ENCODE measurements around the gene TUBA3E.
"Not testable (repeated sequence)": the region's sequence is repeated elsewhere in the genome, so short reads cannot be mapped to it uniquely, and the experiment has no call there.

Gene TUBA3E

DNA sequence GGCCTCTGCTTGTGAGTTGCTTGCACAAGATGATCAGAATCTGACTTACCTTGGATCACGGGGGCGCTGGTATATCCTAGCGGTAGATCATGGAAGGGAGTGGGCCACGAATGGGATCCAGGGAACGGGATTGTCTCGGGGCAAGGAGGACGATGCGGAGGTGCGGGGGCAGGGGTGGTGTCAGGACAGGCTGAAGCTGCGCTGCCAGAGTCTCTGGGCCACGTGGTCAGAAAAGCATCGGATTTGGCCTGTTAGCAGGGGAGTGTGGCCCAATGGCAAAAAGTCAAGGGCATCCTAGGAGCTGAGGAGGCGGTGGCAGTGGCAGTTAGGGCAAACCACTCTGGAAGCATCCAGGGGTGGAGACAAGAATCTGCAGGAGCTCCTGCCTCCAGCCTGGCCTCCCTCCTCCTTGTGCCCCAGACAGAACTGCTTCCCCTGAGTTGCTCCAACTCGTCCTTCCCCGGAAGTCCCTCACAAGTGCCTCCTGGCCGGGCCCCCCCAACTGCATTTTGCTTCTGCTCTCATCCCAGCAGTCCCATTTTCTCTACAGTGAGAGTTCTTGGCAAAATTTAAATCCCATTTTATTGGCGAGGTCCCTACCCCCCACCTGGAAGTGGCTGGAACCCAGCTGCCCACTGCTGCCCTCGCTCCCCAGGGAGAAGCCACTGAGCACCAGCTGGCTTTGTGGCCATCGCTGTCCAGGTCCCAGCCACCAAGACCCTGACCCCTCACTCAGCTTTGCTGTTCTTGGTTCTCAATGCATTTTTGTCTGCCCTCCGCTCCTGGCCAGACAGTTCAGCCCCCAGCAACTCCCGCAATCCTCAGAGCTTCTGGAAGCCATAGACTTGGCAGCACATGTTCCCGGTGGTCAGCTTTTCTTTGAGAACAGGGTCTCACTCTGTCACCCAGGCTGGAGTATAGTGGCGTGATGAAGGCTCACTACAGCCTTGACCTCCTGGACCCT lies 47.8 kb downstream of the TUBA3E start:
- TF ChIP-seq ZNF521 (tag by site-specific recombination; IDR thresholded peaks at IDR 0.05) = no peak
- no peak for TF ChIP-seq ZNF629 (tag by site-specific recombination; IDR thresholded peaks at IDR 0.05)
- TF ChIP-seq, protein P1, sequence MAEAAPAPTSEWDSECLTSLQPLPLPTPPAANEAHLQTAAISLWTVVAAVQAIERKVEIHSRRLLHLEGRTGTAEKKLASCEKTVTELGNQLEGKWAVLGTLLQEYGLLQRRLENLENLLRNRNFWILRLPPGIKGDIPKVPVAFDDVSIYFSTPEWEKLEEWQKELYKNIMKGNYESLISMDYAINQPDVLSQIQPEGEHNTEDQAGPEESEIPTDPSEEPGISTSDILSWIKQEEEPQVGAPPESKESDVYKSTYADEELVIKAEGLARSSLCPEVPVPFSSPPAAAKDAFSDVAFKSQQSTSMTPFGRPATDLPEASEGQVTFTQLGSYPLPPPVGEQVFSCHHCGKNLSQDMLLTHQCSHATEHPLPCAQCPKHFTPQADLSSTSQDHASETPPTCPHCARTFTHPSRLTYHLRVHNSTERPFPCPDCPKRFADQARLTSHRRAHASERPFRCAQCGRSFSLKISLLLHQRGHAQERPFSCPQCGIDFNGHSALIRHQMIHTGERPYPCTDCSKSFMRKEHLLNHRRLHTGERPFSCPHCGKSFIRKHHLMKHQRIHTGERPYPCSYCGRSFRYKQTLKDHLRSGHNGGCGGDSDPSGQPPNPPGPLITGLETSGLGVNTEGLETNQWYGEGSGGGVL (tag by site-specific recombination; IDR thresholded peaks at IDR 0.05) = no peak
- TF ChIP-seq YY2 (tag by site-specific recombination; IDR thresholded peaks at IDR 0.05) = no peak
- TF ChIP-seq KLF10 (tag by site-specific recombination; IDR thresholded peaks at IDR 0.05) = no peak
- TF ChIP-seq ZNF426 (tag by site-specific recombination; IDR thresholded peaks at IDR 0.05) = no peak
- no peak for TF ChIP-seq KLF16 (tag by site-specific recombination; IDR thresholded peaks at IDR 0.05)
- TF ChIP-seq, protein P2, sequence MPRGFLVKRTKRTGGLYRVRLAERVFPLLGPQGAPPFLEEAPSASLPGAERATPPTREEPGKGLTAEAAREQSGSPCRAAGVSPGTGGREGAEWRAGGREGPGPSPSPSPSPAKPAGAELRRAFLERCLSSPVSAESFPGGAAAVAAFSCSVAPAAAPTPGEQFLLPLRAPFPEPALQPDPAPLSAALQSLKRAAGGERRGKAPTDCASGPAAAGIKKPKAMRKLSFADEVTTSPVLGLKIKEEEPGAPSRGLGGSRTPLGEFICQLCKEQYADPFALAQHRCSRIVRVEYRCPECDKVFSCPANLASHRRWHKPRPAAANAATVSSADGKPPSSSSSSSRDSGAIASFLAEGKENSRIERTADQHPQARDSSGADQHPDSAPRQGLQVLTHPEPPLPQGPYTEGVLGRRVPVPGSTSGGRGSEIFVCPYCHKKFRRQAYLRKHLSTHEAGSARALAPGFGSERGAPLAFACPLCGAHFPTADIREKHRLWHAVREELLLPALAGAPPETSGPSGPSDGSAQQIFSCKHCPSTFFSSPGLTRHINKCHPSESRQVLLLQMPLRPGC (tag by site-specific recombination; IDR thresholded peaks at IDR 0.05) = no peak
- no peak for TF ChIP-seq ZNF776 (tag by site-specific recombination; IDR thresholded peaks at IDR 0.05; ENCODE audit: borderline replicate concordance)
- no peaks in the 10 kb centered on the region for H3K9me3 ChIP-seq (ENCODE audit: control insufficient read depth, insufficient read depth, low read depth, low read length)
- H3K36me3 ChIP-seq (ENCODE audit: control insufficient read depth in 2 of 2, insufficient read depth in 1 of 2, low read length in 2 of 2) = peaks cover 0 to 42% of the 10 kb centered on the region in 2 experiments; a peak in 1 of 3 replicates
- ChIA-PET CTCF (no interaction called here), POLR2A (no interaction called here)
- H3K27ac ChIP-seq (ENCODE audit: extremely low read depth, low read depth, low read length) = no peak overlapping the region
- H3K4me1 ChIP-seq (ENCODE audit: control insufficient read depth, insufficient read depth, low read length) = no peaks in the 10 kb centered on the region
- no peak overlapping the region for H3K4me3 ChIP-seq (ENCODE audit: low read depth, low read length)

DNA sequence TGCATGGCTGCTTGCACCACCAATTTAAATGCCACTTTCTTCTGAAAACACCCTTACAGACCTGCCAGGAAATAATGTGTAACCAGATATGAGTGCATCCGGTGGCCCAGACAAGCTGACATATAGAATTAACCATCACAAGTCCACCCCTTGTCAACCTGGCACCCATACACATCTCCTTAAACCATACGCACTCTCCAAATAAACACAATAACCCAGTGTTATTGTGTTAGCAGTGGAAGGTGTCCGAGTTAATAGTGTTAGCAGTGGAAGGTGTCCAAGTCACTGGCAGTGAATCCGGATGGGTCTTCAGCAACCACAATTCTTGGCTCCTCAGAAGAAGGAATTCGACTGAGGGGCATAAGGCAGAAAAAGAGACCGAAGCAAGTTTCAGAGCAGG lies 49.7 kb downstream of the TUBA3E start:
- POLR2A ChIA-PET; CTCF ChIA-PET; H3K9me3 ChIP-seq (ENCODE audit: control insufficient read depth, insufficient read depth, low read depth, low read length); H3K4me3 ChIP-seq (ENCODE audit: low read depth, low read length); H3K4me1 ChIP-seq (ENCODE audit: control insufficient read depth, insufficient read depth, low read length); H3K27ac ChIP-seq (ENCODE audit: extremely low read depth, low read depth, low read length): not testable (repeated sequence)
- peak; percentile 87 for TF ChIP-seq ZNF10 (tag by site-specific recombination; IDR thresholded peaks at IDR 0.05)
- H3K36me3 ChIP-seq (ENCODE audit: control insufficient read depth in 2 of 2, insufficient read depth in 1 of 2, low read length in 2 of 2) = peaks cover 0 to 23% of the 10 kb centered on the region in 2 experiments; a peak in 1 of 3 replicates

DNA sequence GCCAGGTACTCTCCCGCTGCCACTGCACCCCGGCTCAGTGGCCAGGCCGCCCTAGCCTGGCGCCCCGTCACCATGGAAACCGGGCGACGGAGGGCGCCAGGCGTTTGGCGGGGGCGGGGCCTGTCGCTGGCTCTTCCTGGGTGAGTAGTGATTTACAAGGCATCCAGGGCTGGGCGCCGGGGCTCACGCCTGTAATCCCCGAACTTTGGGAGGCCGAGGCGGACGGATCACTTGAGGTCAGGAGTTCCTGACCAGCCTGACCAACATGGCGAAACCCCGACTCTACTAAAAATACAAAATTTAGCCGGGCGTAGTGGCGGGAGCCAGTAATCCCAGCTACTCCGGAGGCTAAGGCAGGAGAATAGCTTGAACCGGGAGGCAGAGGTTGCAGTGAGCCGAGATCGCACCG lies 53.2 kb downstream of the TUBA3E start, which contains the start of gene CCDC74B:
CCDC74B (minus strand) TSS at position 107 of the 409 bp plus-strand sequence. CDS start 116 bp downstream, outside the sequence.
- peak; percentile 18; the same call in 1 of the 2 replicates for TF ChIP-seq IKZF3 (tag by site-specific recombination; IDR thresholded peaks at IDR 0.05)
- TF ChIP-seq KLF9 (tag by site-specific recombination; IDR thresholded peaks at IDR 0.05; ENCODE audit: low read depth) = peak; percentile 23; the same call in 1 of the 2 replicates
- peak; percentile 94 for TF ChIP-seq ZBTB8A (tag by site-specific recombination; IDR thresholded peaks at IDR 0.05)
- TF ChIP-seq ZNF335 (tag by site-specific recombination; conservative IDR thresholded peaks at IDR 0.05) = peak; percentile 86
- TF ChIP-seq SP2 (tag by site-specific recombination; IDR thresholded peaks at IDR 0.05) = peak; percentile 31; the same call in 1 of the 2 replicates
- 0 out of 2 replicates have a peak, but pooled peaks have one; percentile 70 for TF ChIP-seq HOXC10 (CRISPR knock-in tag; IDR thresholded peaks at IDR 0.05)
- peak; percentile 89; the same call in 1 of the 2 replicates for TF ChIP-seq ZNF394 (tag by site-specific recombination; IDR thresholded peaks at IDR 0.05; ENCODE audit: borderline replicate concordance)
- TF ChIP-seq ZNF423 (tag by site-specific recombination; IDR thresholded peaks at IDR 0.05) = 0 out of 2 replicates have a peak, but pooled peaks have one; percentile 30
- 0 out of 2 replicates have a peak, but pooled peaks have one; percentile 18 for TF ChIP-seq GLIS1 (tag by site-specific recombination; IDR thresholded peaks at IDR 0.05)
- TF ChIP-seq ZNF341 (tag by site-specific recombination; IDR thresholded peaks at IDR 0.05; ENCODE audit: low read depth) = peak; percentile 82

DNA sequence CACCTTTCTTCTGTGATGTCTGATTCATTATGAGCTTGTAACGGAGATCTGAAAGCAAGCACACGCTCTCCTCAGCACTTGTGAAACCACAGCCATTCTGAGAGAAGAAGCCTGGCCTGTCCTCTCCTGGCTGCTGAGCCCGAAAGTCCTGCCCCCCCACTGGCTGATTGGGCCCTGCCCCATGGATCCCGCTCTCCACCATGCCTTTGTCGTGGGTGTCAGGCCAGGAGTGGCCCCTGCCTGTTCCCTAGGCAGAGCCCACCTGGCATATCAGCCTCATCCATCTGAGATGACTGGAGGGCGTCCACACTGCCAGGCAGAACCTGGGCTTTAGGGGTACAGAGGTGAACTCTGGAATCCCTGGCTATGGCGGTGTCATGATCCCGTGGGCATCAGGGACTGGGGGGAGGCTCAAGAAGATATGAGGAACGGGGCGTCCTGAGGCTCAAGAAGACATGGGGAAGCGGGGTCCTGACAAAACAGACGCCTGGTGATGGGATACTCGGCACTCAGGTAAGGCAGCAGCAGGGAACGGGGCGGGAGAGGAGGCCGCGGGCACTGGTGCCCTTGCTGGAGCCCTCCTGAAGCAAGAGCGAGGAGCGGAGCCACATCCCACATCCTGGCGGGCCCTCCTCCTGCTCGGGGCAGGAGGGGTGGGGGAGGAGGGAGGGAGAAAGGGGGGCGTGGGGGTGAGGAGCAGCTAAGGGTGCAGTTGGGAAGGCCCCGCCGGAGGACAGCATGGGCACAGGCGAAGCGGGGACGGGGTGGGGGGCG lies 54.8 kb downstream of the TUBA3E start:
- H3K36me3 ChIP-seq (ENCODE audit: control insufficient read depth in 2 of 2, insufficient read depth in 1 of 2, low read length in 2 of 2); CTCF ChIA-PET; H3K4me3 ChIP-seq (ENCODE audit: low read depth, low read length); H3K9me3 ChIP-seq (ENCODE audit: control insufficient read depth, insufficient read depth, low read depth, low read length); H3K4me1 ChIP-seq (ENCODE audit: control insufficient read depth, insufficient read depth, low read length); POLR2A ChIA-PET; H3K27ac ChIP-seq (ENCODE audit: extremely low read depth, low read depth, low read length): not testable (repeated sequence)

More for the DNA sequence above, 53.2 kb downstream of the TUBA3E start, which contains the start of gene CCDC74B:
- peak within 1 kb of the TSS; percentile 35 for H3K4me3 ChIP-seq (ENCODE audit: low read depth, low read length)
- H3K27ac ChIP-seq (ENCODE audit: extremely low read depth, low read depth, low read length); H3K9me3 ChIP-seq (ENCODE audit: control insufficient read depth, insufficient read depth, low read depth, low read length); CTCF ChIA-PET; H3K4me1 ChIP-seq (ENCODE audit: control insufficient read depth, insufficient read depth, low read length); POLR2A ChIA-PET; H3K36me3 ChIP-seq (ENCODE audit: control insufficient read depth in 2 of 2, insufficient read depth in 1 of 2, low read length in 2 of 2): not testable (repeated sequence)
